RCC 7860 (cell line): Measurements from ENCODE around the gene CASP8.
"Not testable (repeated sequence)": the region's sequence is repeated elsewhere in the genome, so short reads cannot be mapped to it uniquely, and the experiment has no call there.

Experiments used
- DNase-seq: peaks from one replicate; pipeline ENCODE4 v3.0.0-alpha.2; 2015; ENCODE audit warnings: low spot score
- FAIRE-seq: peaks from 2 replicates; lab custom pipeline; 2012; peaks lifted over from hg19 to GRCh38; lab: Jason Lieb, UNC

The CASP8 gene

DNA sequence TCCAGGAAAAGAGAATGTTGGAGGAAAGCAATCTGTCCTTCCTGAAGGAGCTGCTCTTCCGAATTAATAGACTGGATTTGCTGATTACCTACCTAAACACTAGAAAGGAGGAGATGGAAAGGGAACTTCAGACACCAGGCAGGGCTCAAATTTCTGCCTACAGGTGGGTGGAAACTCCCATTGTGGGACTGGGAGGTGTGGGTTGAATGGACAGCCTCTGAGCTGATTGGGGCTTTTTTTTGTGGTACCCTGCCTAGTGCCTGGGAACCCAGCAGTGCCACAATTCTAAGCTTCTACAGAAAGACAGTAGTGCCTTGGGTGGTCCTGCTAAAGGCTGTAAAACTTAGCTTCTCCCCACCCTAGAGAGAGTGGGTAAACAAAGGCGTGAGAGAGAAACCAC is 6.3 kb downstream of the CASP8 start:
- DNase-seq (no peak), FAIRE-seq (no peak)

DNA sequence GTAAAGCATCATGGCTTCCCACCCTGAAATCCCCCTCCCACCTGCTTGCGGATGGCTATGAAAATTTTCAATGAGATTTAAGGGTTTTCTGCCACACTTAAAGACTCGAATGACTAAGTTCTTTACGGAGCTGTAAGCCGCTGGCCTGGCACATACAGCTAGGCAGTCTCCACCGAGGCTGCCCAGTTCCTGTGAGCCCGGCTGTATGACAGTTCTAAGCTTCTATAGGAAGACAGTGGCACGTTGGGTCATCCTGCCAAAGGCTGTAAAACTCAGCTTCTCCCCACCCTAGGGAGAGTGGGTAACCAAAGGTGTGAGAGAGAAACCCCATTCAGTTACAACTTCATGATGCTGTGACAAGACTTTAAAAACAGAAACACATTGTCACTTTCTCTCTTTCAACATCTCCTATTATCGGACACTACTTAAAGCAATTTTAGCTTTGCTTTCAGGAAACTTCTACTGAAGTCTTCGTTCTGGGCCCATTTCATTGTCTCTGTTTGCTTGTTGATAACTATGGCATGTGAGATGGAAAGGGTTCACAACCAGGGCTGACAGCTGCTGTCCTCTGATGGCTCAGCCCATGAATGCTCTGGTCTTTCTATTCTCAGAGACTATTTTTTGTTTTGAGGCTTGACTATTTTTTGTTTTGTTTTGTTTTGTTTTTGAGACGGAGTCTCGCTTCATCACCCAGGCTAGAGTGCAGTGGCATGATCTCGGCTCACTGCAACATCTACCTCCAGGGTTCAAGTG is 7.1 kb downstream of the CASP8 start:
- DNase-seq (no peak), FAIRE-seq (no peak)

DNA sequence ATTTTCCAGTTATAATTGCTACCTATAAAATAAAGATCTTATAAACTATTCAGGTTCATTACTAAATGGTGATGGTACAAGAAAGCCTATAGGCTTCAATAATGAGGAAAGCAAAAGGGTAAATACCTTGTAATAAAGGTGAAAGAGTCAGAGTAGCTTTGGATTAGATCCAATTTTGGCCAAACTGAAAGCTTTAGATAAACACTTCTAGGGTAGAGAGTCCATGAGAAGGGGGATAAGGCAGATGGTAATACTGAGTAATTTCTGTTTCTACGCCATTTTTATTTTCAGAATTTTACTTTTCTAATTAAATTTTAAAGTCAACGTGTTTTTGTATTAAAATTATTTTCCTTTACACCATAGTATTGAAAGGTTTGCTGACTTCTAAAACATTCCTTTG is 9.4 kb downstream of the CASP8 start:
- FAIRE-seq, result no peak
- DNase-seq, result no peak

DNA sequence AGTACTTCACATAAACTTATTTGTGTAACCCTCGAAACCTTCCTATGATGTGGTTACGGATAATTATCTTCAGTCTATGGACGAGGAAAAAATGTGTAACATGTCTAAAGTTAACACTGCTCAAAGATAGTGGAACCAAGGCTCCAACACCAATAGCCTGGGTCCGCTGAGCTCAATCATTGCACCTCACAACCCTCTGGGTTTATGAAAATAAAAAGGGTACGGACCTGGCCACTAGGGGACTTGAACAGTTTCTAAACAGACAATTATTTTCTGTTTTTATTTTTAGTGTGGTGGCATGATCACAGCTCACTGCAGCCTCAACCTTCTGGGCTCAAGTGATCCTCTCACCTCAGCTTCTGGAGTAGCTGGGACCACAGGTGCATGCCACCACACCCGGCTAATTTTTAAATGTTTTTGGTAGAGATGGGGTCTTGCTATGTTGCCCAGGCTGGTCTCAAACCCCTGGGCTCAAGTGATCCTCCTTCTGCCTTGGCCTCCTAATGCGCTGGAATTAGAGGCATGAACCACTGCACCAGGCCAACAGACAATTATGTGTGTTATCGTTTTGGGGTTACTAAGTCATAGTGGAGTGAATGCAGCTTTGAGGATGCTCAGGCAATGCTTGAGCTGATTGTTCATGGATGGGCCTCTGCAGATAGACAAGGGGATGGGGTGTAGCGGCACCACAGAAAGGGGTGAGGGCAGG is 10.1 kb downstream of the CASP8 start:
- DNase-seq, result no peak
- FAIRE-seq, result no peak

DNA sequence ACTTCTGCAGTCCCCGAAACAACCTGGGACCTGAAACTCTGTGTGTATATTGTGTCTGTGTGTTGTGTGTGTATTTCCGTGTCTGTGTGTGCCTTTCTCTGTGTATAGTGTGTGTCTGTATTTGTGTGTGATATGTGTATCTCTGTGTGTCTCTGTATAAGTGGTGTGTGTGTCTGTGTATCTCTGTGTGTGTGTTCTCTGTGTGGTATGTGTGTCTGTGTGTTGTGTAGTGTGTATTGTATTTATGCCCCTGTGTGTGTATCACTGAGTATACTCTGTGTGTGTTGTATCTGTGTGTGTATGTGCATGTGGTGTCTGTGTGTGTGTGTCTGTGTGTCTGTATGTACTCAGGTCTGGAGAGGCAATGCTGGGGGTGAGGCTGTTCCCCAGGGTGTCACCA is 11.6 kb downstream of the CASP8 start:
- DNase-seq (no peak), FAIRE-seq (no peak)

DNA sequence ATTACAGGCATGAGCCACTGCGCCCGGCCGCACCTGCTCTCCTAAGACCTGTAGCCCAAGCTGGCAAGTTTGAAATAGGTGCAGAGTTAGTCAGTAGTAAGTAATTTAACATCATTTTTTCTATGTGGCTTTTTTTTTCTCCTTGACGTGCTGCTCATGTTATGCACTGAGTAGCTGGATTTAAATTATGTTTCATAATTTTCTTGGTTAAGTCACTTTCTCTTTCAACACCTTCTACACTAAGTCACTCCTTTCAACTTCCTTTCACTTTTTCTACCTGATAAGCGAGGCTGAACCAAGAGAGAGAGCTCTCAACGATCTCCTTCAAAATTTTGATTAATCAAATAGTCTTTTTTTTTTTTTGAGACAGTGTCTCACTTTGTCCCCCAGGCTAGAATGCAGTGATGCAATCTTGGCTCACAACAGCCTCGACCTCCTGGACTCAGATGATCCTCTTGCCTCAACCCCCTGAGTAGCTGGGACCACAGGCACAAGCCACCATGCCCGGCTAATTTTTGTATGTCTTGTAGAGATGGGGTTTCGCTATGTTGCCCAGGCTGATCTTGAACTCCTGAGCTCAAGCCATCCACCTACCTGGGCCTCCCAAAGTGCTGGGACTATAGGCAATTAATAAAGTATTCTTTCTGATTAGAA is 13.1 kb downstream of the CASP8 start:
- no peak for FAIRE-seq
- no peak for DNase-seq

DNA sequence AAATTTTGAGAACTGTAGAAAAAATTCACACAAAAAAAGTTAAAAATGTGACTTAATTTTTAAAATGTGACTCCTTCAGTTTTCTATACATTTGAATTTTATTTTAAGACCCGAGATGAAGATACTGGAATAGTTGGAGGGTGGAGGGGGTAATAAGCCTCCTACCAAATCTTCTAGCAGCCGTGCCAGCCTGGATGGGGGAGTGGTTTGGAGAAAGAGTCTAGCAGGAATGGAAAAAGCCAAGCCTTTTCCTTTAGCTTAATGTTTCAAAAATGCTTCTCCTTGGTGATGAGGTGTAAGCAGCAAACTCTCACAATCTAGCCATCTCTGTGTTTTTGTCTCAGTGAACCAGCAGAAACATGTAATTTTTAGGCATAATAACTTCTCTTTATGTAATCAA is 14.7 kb downstream of the CASP8 start:
- no peak for DNase-seq
- FAIRE-seq, result no peak

DNA sequence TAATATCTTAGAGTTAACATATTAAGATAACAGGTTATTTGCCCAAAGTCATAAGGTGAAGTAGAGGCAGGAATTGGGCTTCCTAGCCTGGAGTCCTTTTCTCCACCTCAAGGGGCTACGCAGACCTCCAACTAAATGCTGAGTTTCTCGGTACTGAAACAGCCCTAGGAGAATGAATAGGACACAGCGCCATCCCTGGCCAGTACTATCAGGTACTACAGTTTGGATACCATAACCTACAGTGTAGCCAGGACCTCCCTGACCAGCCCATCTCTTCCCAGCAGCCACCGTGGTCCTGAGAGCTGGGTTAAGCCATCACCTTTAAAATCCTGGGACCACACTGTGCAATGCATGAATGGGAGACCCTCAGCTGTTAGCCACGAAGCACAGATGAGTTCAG is 15.7 kb downstream of the CASP8 start:
- FAIRE-seq, result no peak

DNA sequence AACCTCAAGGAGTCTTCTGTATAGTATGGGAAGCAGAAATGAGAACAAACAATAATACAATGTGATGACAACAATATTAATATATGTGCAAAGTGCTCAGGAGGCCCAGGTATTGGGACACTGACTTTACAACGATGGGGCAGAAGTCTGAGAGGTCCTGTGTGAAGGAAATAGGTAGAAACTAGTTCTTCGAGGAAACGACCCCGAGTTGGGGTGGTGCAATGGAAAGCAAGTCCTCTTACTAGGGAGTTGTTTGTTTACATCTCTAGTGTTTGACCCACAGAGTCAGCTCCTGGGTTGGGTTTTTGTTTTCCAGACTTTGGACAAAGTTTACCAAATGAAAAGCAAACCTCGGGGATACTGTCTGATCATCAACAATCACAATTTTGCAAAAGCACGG is 16.2 kb downstream of the CASP8 start:
- DNase-seq (no peak), FAIRE-seq (no peak)

More for the DNA sequence above, 15.7 kb downstream of the CASP8 start:
- DNase-seq, result no peak

DNA sequence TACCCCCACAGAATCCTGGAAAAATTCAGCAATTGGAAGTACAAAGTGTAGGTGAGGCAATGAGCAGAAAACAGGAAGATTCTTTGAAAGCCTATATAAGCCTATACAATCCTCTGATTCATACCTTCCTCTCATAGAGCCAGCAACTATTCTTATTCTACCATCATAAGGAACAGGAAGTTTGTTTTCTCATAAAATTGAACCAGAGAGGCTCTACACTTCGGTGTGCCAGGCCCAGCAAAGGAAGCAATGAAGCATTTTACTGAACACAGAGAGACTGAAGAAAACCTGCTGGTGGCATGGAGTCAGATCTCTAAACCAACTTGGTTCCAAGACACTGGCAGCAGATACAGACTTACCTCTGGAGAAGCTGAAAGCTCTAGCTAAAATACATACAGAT is 18.7 kb downstream of the CASP8 start:
- no peak for FAIRE-seq
- no peak for DNase-seq

DNA sequence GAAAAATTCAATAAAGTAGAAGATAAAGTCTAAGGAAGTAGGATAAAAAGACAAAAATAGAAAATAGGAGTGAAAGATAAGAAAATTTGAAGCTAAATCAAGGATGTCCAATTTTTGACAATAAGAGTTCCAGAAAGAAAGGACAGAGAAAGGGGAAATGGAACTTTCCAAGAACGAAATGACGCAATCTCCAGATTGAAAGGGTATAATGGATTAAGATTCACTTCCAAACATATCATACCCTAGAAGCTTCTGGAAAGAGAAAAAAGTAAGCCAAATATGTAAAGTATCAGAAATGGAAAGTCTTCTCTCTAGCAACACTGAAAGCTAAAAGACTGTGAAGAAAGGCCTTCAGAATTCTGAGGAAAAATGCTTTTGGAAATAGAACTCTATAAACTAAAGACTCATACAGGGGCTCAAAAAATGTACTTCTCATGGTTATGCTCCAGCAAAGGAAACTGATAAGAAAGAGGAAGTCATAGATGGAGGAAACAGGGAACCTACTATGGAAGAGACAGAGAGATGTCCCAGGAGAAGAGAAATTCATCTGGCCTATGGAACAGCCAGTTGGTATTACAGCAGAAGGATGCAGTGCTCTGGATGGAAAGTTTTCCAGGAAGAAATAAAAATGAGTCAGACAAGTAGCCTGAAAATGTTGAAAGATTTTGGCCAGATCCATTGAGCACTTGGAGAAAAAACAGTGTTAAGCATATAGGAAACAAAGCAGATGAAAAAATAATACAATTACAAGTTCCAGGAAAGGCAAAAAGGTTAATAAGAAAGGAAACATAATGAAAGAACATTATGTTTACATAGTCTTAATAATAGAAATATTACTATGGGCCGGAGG is 20.1 kb downstream of the CASP8 start:
- no peak for FAIRE-seq
- no peak for DNase-seq

DNA sequence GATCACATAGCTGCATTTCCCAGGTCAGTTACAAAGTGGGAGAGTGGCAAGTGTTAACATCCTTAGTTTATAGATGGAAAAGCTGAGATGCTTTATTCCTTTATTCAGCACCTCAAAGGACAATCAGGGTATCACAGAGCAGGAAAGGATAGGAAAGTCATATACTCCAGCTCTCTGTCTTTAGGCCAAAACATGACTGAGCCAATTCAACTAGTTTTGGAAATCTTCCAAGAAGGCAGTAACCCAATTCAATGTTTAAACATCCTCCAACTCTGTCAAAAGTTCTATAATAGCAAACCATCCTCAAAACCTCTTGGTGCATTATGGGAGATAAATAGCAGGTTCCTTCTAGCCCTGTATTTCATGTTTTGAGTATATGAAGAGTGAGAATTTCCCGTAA is 25.2 kb downstream of the CASP8 start:
- FAIRE-seq (no peak), DNase-seq (no peak)

DNA sequence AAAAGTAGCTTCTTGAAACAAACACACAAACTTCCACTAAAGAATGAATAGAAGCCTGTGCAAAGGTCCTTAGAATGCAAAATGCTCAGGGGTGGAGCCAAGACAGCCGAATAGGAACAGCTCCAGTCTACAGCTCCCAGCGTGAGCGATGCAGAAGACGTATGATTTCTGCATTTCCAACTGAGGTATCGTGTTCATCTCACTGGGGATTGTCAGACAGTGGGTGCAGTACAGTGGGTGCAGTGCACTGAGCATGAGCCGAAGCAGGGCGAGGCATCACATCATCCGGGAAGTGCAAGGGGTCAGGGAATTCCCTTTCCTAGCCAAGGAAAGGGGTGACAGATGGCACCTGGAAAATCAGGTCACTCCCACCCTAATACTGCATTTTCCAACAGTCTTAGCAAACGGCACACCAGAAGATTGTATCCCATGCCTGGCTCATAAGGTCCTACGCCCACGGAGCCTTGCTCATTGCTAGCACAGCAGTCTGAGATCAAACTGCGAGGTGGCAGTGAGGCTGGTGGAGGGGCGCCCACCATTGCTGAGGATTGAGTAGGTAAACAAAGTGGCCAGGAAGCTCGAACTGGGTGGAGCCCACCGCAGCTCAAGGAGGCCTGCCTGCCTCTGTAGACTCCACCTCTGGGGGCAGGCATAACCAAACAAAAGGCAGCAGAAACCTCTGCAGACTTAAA is 30.3 kb downstream of the CASP8 start:
- not testable (repeated sequence) for FAIRE-seq, DNase-seq

DNA sequence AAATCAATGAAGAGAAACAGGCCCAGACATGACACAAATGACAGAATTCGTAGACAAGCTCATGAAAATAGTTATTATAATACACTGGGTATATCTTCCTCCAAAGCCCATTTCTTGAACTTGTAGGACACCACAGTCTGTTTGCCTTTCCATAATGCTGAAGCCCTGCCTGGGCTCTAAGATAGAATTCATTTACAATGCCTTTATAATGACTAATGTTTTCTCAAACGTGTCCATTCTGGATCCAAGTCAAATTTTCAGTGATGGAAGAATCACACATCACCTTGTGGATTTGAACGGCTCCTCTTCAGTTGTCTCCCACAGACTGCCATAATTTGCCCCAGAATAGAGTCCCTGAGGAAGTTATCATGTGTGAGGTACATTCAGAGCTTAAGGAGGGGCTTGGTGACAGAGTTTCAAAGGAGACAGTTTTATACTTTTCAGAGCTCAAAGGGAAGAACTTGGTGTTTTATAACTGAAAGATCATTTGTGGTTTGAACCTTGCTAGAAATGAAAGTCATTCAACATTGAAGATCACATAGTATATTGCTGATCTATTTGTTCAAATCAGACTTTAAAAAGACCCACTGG is 38.2 kb downstream of the CASP8 start:
- no peak for FAIRE-seq
- DNase-seq, result no peak

DNA sequence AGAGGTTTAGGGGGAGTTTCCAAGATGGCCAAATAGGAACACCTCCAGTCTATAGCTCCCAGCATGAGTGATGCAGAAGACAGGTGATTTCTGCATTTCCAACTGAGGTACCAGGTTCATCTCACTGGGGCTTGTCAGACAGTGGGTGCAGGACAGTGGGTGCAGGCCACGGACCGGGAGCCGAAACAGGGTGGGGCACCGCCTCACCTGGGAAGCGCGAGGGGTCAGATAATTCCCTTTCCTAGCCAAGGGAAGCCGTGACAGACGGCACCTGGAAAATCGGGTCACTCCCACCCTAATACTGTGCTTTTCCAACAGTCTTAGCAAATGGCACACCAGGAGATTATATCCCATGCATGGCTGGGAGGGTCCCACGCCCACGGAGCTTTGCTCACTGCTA is 39.6 kb downstream of the CASP8 start:
- not testable (repeated sequence) for FAIRE-seq, DNase-seq

DNA sequence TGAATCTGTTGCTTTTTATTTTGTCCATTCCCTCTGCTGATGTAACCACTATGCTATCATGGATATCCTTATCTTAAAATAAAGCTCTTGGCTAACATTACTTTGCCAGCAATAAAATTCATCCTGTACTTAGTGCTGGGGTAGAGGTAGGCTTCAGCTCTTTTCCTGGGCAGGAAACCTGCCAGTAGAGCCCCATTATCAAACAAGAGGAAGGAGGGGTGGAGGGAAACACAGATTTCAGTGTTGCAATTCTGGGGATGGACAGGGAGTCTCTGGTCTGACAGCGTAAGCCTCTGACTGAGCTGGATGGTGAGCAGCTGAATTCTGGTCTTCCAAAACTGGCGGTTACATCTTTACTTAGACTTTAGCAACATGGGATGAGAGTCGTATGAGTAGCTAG is 47.5 kb downstream of the CASP8 start:
- FAIRE-seq, result no peak
- no peak for DNase-seq

DNA sequence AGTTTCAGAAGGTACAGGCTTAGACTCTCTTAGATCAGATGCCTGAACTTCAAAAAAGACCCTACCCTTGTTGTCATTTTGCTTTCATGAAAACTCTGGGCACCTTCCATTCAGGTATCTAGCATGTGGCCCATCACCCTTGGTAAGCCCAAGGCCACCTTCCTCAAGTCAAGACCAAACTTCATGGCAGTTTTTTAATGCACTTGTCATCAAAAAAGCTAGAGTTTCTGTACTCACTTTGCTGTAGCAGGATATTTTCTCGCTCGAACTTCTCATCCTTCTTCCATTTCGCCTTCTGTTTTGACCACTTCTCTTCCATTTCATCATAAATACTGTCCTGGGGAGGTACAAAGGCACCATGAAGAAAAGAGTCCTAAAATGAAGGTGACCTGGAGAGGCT is 48.6 kb downstream of the CASP8 start:
- DNase-seq, result no peak
- FAIRE-seq, result no peak

DNA sequence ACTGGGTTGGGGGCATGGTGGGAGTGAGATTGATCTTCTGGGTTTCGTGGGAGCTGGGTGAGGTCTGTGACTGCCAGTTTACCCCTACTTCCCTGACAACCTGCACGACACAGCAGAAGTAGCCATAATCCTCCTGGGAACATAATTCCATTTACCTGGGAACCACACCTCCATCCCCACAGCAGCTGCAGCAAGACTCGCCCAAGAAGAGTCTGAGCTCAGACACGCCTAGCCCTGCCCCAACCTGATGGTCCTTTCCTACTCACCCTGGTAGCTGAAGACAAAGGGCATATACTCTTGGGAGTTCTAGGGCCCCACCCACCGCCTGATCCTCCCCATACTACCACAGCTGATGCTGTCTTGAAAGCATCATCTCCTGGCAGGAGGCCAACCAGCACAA is 53.0 kb downstream of the CASP8 start:
- DNase-seq (no peak), FAIRE-seq (no peak)

DNA sequence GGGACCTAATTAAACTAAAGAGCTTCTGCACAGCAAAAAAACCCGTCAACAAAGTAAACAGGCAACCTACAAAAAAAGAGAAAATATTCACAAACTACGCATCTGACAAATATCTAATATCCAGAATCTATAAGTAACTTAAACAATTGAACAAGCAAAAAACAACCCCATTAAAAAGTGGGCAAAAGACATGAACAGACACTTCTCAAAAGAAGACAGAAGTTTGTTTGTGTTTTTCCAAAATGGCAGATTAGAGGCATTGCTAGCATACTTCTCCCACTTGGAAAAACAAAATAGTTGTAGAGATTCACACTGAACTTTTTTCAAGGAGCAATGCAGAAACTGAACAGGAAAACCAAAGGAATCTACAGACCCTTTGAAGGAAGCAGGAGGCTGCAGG is 59.2 kb downstream of the CASP8 start:
- FAIRE-seq, result no peak
- no peak for DNase-seq

DNA sequence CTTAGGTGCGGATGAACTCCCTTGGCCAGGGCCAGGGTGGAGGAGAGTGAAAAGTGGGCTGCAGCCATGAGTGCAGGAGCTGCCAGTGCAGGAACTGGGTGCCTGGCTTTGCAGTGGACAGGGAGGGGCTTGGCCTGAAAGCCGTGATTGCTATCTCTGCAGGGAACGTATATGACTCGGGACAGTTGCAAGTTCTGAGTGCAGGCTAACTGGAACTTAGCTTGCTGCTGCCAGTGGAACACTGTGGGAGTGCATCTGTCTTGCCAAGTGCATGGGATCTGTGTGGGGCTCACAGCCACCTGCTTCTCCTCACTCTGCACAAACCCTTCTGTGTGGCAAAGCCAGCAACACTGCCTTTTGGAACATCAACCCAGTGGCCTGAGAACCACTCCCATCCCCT is 59.9 kb downstream of the CASP8 start:
- DNase-seq (no peak), FAIRE-seq (no peak)
